ENCODE measurements around the gene BANP.
"Not testable (repeated sequence)": the region's sequence is repeated elsewhere in the genome, so short reads cannot be mapped to it uniquely, and the experiment has no call there.

The BANP gene, protein sequence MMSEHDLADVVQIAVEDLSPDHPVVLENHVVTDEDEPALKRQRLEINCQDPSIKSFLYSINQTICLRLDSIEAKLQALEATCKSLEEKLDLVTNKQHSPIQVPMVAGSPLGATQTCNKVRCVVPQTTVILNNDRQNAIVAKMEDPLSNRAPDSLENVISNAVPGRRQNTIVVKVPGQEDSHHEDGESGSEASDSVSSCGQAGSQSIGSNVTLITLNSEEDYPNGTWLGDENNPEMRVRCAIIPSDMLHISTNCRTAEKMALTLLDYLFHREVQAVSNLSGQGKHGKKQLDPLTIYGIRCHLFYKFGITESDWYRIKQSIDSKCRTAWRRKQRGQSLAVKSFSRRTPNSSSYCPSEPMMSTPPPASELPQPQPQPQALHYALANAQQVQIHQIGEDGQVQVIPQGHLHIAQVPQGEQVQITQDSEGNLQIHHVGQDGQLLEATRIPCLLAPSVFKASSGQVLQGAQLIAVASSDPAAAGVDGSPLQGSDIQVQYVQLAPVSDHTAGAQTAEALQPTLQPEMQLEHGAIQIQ

DNA sequence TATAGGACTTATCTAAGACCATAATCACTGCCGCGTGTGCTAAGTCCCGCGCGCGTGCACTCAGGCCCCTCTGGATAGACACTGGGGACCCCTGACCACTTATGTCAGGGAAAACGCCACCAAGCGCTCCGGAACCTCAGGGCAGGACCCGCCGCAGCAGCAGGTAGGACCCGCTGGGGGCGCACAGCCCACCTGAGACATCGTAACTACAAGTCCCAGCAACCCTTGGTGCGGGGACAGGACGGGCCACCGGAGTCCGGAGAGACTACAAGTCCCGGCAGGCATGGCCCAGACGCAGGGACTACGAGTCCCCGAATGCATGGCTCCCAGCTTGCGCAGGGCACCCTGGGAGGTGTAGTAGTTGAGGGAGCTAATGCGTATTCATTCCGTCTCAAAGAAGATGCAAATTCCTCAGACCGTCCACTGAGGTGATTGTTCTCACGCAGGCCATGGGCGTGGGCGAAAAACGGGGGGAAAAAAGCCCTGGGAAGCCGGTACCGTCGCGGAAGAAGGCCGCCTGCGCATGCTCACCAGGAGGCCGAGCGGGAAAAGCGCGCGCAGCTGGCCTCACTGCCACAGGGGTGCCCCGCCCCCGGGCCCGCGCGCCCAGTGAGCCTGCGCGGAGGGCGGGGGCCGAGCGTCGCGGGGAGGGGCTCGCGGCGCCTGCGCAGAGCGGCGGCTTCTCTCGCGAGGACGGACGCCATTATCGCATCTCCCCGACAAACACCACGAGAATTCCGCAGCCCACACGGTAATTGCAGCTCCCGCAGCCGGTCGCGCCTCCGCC, at the start of gene BANP:
Gene BANP (plus strand): TSS at position 670 of the 787 bp plus-strand sequence. CDS start 23,682 bp downstream, outside the sequence.
- TF ChIP-seq, protein P1, sequence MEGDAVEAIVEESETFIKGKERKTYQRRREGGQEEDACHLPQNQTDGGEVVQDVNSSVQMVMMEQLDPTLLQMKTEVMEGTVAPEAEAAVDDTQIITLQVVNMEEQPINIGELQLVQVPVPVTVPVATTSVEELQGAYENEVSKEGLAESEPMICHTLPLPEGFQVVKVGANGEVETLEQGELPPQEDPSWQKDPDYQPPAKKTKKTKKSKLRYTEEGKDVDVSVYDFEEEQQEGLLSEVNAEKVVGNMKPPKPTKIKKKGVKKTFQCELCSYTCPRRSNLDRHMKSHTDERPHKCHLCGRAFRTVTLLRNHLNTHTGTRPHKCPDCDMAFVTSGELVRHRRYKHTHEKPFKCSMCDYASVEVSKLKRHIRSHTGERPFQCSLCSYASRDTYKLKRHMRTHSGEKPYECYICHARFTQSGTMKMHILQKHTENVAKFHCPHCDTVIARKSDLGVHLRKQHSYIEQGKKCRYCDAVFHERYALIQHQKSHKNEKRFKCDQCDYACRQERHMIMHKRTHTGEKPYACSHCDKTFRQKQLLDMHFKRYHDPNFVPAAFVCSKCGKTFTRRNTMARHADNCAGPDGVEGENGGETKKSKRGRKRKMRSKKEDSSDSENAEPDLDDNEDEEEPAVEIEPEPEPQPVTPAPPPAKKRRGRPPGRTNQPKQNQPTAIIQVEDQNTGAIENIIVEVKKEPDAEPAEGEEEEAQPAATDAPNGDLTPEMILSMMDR (conservative IDR thresholded peaks at IDR 0.05; ENCODE audit: control insufficient read depth, insufficient read depth, low read depth, low read length): peak; percentile 29
- DNase-seq (ENCODE audit: low read depth): peak; percentile 98
- peak within 1 kb of the TSS; percentile 91 for H3K4me3 ChIP-seq (ENCODE audit: control insufficient read depth, low read depth, low read length)

DNA sequence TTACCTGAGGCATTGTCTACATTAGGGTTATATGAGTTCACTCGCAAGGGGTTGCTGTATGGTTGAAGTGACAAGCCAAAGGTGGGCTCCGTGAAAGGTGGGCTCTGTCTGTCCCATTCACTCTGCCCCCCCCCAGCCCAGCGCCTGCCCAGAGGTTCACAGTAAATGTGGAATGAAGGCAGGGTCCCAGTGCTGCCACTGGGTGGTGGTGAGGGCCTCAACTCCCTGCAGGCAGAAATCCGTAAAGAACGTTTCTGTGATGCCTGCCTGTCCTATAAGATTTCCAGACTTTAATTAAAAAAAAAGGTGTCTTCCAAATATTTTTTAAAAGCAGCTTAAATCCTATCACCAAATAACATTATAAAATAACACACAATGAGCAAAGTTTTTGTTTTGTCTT, 46.3 kb upstream of the BANP start:
- DNase-seq (ENCODE audit: low read depth); H3K4me3 ChIP-seq (ENCODE audit: control insufficient read depth, low read depth, low read length): not testable (repeated sequence)

DNA sequence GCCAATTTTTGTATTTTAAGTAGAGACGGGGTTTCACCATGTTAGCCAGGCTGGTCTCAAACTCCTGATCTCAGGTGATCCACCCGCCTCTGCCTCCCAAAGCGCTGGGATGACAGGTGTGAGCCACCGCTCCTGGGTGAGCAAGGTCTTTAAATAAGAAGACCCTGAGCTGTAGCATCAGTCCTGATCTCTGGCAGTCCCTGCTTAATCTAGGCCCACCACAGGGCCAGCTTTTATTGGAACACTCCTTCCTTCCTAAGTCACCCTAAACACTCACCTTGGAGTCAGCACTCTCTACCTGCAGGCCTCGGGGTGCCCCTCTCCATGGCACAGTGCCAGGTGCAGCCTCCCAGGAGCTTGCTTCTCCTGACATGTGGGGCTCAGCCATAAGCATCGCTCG, 45.7 kb upstream of the BANP start:
- DNase-seq (ENCODE audit: low read depth); H3K4me3 ChIP-seq (ENCODE audit: control insufficient read depth, low read depth, low read length): not testable (repeated sequence)

DNA sequence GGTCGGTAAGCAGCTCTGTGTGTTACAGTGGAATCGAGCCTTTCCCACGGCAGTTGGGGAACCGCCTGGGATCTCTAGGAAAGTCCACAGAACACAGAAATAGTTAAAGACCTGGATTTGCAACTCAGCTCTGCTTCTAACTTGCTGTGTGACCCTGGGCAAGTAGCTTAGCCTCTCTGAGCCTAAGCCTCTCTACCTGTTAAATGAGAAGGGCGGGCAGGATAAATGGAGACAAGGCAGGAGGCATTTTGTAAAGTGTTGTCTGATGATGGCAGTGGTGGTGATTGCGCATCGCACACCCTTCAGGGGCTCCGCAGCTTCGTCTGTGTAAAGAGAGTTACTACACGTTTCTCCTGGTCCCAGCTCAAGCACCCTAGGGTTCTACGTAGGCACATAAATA, 43.1 kb upstream of the BANP start:
- DNase-seq (ENCODE audit: low read depth); H3K4me3 ChIP-seq (ENCODE audit: control insufficient read depth, low read depth, low read length): not testable (repeated sequence)

DNA sequence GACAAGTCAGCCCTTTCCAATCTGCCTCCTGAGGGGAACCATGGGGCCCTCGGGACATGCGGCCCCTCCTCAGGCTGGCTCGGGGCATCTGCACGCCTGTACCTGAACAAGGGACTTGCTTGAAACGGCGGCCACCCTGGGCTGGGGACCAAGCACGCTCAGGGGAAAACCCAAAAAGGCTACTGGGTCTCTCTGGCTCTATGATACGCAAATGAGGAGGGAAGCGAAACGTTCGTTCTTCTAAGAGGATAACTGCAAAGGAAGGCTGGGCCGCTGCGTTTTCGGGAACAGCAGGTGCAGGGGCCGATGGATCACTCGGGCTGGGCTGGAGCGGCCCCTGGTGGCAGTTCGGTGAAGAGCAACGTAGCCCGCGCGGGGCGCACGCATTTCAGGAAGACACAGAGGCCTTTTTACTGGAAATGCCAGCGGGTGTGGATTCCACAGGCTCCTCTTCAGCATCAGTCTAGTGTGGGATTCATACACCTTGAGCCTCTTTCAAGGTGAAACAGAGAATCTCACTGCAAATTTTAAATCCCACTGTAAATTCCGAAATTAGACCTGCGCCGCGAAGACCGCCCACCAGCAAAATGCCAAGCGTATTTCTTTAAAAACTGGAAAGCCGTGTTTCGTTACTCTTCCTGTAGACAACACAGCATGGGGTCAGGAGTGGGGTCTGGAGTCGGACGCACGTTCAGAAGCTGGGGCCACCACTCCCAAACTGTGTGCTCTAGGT, 41.9 kb upstream of the BANP start:
- peak; percentile 47 for DNase-seq (ENCODE audit: low read depth)
- TF ChIP-seq, protein P1 (conservative IDR thresholded peaks at IDR 0.05; ENCODE audit: control insufficient read depth, insufficient read depth, low read depth, low read length): peak; percentile 74
- H3K4me3 ChIP-seq (ENCODE audit: control insufficient read depth, low read depth, low read length): not testable (repeated sequence)

DNA sequence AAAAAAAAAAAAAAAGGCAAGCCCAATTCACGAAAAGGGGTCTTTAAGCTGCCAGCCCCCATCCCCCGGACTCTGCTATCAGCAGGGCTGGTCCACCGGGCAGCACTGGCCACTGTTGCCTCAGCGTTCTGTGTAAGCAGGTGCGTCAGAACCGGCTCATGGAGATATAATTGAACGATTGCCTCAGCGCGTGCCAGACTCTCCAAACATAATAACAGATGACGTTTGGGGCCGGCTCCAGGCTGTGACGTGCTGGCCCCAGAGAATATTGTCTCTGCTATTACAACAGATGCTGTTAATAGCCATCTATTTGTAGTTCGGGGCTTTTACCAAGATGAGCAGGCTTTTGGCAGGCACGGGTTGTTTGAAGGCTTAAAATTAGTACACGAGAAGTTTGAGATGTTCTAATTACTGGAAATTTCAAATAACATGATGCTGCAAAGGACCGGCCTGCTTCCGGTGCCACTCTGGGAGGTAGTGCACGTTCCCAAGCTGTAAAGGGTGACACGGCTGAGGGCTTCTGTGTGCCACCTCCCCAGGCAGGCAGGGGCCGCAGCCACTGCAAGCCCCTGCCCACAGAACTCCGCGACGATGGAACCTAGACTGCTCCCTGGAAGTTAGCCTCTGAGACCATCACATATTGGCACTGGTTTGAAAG, 40.0 kb upstream of the BANP start:
- DNase-seq (ENCODE audit: low read depth): peak; percentile 88
- H3K4me3 ChIP-seq (ENCODE audit: control insufficient read depth, low read depth, low read length): not testable (repeated sequence)

DNA sequence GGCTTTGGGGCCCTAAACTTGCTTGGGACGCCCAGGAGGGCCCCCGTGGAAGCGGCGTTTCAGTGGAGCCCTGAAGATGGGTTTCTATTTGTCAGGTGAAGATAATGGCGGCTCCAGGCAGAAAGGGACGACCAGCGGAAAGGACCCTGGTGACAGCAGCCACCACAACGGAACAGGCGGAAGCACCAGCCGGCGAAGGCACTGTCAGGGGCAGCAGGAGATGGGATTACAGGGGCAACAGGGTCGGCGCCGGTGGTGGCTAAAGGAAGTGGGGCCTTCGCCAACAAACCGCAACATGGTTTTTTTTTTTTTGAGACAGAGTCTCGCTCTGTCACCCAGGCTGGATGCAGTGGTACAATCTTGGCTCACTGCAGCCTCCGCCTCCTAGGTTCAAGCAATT, 38.5 kb upstream of the BANP start:
- H3K4me3 ChIP-seq (ENCODE audit: control insufficient read depth, low read depth, low read length); DNase-seq (ENCODE audit: low read depth): not testable (repeated sequence)

DNA sequence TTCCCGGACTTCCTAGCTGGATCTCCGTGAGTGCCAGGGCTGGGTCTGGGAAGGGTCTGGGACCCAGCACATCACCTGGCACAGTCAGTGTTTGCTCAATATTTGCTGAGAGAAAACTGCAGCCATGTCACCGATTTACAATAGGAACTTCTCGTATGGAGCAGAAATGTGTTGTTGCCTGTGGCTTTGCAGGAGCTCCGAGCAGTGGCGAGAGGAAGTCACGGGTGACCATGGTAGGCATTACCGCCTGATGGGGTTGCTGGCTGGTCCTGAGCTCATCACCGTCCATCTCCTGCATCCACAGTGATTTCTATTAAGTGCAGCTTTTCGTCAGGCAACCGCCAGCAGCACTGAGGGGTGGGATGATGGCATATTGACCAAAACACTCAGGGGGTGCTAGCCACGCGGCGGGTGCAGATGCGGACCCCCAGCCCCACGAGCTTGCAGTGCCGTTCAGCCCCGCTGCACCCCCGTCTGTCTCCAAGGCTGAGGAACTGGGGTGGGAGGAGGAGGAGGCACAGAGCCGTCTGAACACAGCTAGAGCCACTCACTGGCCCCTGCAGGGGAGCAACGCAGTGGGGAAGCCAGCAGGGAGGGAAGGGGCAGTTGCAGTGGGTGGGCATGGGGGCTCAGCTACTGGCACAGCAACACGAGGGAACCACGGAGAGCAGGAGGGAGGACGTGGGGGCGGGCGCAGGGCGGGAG, 37.1 kb upstream of the BANP start:
- H3K4me3 ChIP-seq (ENCODE audit: control insufficient read depth, low read depth, low read length): not testable (repeated sequence)

DNA sequence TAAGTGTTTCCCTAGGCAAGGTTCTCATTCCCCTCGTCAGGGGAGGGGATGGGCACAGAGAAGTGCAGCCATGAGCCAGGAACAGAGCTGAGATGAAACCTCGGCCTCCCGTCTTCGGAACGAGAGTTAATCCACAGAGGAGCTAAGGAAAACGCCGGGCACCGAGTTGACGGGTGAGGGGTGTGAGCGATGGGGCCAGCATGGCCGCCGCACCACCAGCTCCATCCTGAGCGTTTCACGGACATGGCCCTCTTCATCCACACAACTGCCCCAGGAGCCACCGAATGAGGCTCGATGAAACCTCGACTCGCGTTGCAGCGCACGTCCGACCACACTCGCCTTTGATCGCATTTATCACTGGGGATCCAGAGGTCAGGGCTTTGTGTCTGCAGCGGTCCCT, 36.4 kb upstream of the BANP start:
- TF ChIP-seq, protein P1 (conservative IDR thresholded peaks at IDR 0.05; ENCODE audit: control insufficient read depth, insufficient read depth, low read depth, low read length): no peak
- no peak overlapping the region for H3K4me3 ChIP-seq (ENCODE audit: control insufficient read depth, low read depth, low read length)
- DNase-seq (ENCODE audit: low read depth): no peak

More for the DNA sequence above, 37.1 kb upstream of the BANP start:
- not testable (repeated sequence) for DNase-seq (ENCODE audit: low read depth)

All from fibroblast of mammary gland (primary cell).